GM12801 (cell line): ENCODE results near the gene COL18A1.

Experiments used
- TF ChIP-seq, protein P1 (sequence below): IDR thresholded peaks from one replicate; pipeline ENCODE4 v1.5.1; 2011; ENCODE audit warnings: control low read depth; ENCODE audit not compliant: insufficient read length; ENCODE audit errors: extremely low read depth

COL18A1 gene

GRCh38 chr21:45404730-45405270 lies at the start of gene COL18A1:
TSS of gene COL18A1 (plus strand) at chr21:45405165. CDS start at chr21:45405231, 66 bp downstream.
- TF ChIP-seq, protein P1, sequence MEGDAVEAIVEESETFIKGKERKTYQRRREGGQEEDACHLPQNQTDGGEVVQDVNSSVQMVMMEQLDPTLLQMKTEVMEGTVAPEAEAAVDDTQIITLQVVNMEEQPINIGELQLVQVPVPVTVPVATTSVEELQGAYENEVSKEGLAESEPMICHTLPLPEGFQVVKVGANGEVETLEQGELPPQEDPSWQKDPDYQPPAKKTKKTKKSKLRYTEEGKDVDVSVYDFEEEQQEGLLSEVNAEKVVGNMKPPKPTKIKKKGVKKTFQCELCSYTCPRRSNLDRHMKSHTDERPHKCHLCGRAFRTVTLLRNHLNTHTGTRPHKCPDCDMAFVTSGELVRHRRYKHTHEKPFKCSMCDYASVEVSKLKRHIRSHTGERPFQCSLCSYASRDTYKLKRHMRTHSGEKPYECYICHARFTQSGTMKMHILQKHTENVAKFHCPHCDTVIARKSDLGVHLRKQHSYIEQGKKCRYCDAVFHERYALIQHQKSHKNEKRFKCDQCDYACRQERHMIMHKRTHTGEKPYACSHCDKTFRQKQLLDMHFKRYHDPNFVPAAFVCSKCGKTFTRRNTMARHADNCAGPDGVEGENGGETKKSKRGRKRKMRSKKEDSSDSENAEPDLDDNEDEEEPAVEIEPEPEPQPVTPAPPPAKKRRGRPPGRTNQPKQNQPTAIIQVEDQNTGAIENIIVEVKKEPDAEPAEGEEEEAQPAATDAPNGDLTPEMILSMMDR, result no peak

- TF ChIP-seq, protein P1, result no peak
These were observed 49.4 kb upstream of the COL18A1 start for GRCh38 chr21:45355573-45355972.

DNA sequence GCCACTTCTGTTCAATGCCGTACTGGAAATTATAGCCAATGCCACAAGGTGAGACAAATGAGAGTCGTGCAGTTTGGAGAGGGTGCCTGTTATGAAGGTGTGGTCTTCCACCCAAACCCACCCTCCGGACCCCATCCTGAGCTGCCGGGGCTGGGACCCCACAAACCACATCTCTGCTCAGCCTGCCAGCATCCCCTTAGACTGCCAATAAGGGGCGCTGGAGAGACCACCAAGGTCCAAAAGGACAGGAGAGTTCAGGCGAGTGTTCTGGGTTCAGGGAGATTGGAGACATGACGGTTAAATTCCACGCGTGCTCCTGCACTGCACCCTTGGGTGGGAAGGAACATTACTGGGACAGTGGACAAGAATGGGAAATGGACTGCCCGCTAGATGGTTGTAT lies 48.7 kb upstream of the COL18A1 start:
- TF ChIP-seq, protein P1, result no peak

DNA sequence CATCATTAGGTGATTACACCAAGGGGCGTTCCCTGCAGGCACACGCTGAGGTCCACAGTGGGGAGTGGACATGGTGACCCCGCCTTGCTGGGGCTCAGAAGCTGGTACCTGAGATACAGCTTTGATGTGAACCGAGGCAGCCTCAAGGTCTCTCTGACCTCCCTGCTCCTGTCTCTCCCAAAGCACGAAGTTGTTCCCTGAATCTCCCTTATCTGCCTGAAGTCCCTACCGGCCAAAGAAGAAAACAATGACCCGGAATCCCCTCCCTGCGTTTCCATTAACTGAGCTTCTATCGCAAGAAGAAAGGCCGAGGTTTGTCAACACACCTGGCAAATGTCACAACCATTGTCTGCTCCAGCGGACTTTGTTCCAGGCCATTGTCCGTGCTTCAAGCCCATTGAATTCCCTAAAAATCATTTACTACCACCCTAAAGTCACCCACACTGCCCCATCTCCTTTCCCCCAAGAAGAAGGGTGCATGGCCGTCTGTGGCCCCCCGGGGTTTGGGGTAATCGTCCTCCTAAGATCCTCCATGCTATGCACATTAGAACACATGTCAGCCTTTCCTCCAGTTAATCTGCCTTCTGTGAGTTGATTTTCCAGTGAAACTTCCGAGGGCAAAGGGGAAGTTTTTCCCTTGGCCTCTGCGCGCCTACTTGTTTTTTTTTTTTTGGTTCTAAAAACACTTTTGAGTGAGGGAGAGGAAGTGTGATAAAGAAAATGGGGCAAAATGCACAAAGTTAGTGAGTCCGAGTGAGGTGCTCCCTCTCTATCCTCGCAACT lies 48.1 kb upstream of the COL18A1 start:
- TF ChIP-seq, protein P1, result no peak

DNA sequence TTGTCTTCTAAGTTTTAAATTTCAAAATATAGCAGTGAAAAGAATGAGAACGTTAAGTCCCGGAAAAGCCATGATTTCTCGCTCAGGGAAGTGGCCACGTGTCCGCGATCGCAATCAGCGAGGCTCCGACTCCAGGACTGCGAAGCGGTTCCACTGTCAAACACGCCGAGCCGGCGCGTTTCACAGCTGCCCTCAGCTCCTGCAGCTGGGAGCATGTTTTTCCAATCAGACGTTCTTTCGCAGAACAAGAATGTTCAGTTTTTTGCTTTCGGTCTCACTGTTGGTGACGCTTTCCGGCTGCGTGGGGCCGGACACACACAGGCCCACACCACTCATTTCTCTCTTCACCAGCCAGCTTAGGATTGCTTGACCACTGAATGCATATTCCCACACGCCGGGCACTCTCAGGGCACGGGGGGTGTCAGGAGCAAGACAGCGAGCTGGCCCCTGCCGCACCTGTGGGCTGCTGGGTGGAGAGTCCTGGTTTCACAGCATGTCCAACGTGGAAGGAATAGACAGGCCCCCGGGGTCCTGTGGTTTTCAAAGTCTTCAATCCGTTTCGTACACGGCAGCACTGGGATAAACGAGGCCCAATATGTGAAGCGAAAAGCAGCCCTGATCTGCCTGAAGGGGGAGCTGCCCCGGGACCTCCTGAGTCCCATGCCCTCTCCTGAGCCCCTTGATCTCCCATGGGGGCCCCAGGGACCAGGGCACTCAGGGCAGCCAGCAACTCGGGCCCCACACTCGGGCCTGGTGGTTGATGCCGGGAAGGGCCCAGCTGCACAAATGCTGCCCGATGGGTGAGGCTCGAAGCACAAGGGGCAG lies 47.3 kb upstream of the COL18A1 start:
- TF ChIP-seq, protein P1, result no peak

- TF ChIP-seq, protein P1, result no peak
These were observed 46.7 kb upstream of the COL18A1 start for GRCh38 chr21:45358261-45358670.

GRCh38 chr21:45358711-45359310 lies 46.2 kb upstream of the COL18A1 start:
- TF ChIP-seq, protein P1, result no peak
